Measurements from ENCODE around the gene CAPN5.

The CAPN5 gene

GRCh38 chr11:77083566-77084245, 16.9 kb downstream of the CAPN5 start:
- H3K9me3 Mint-ChIP-seq = peaks cover 17% of the 10 kb centered on the region
- H3K27me3 Mint-ChIP-seq (ENCODE audit: low read depth, poor library complexity) = peaks cover 5% of the 10 kb centered on the region
- H3K27ac Mint-ChIP-seq = no peak overlapping the region
- H3K36me3 Mint-ChIP-seq (ENCODE audit: low read depth) = peaks cover 11% of the 10 kb centered on the region
- peaks cover 37% of the 10 kb centered on the region for H3K4me1 Mint-ChIP-seq
- no peak for TF ChIP-seq CTCF (IDR thresholded peaks at IDR 0.05)
- no peak overlapping the region for H3K4me3 Mint-ChIP-seq
- no peak for DNase-seq

- Mint-ChIP-seq H3K36me3 (ENCODE audit: low read depth) (peaks cover 2% of the 10 kb centered on the region), H3K4me3 (no peak overlapping the region), H3K27ac (no peak overlapping the region), H3K4me1 (peaks cover 37% of the 10 kb centered on the region), H3K27me3 (ENCODE audit: low read depth, poor library complexity) (peaks cover 5% of the 10 kb centered on the region), H3K9me3 (peaks cover 7% of the 10 kb centered on the region)
- TF ChIP-seq CTCF (IDR thresholded peaks at IDR 0.05) = no peak
- no peak for DNase-seq
These were observed 17.9 kb downstream of the CAPN5 start for GRCh38 chr11:77084581-77085191.

GRCh38 chr11:77085652-77086051, 18.9 kb downstream of the CAPN5 start:
- TF ChIP-seq CTCF (IDR thresholded peaks at IDR 0.05) = no peak
- Mint-ChIP-seq H3K4me3 (no peak overlapping the region), H3K27ac (peak overlapping the region; percentile 91), H3K4me1 (peaks cover 37% of the 10 kb centered on the region), H3K27me3 (ENCODE audit: low read depth, poor library complexity) (peaks cover 5% of the 10 kb centered on the region), H3K9me3 (no peaks in the 10 kb centered on the region), H3K36me3 (ENCODE audit: low read depth) (no peaks in the 10 kb centered on the region)
- DNase-seq = no peak

GRCh38 chr11:77086521-77087472, 20.0 kb downstream of the CAPN5 start:
- peaks cover 37% of the 10 kb centered on the region for H3K4me1 Mint-ChIP-seq
- no peak for DNase-seq
- H3K9me3 Mint-ChIP-seq = no peaks in the 10 kb centered on the region
- H3K36me3 Mint-ChIP-seq (ENCODE audit: low read depth) = no peaks in the 10 kb centered on the region
- H3K27ac Mint-ChIP-seq = no peak overlapping the region
- H3K27me3 Mint-ChIP-seq (ENCODE audit: low read depth, poor library complexity) = peaks cover 5% of the 10 kb centered on the region
- no peak for TF ChIP-seq CTCF (IDR thresholded peaks at IDR 0.05)
- no peak overlapping the region for H3K4me3 Mint-ChIP-seq

GRCh38 chr11:77087723-77088225, 21.0 kb downstream of the CAPN5 start:
- TF ChIP-seq CTCF (IDR thresholded peaks at IDR 0.05) = no peak
- H3K4me1 Mint-ChIP-seq = peaks cover 27% of the 10 kb centered on the region
- H3K9me3 Mint-ChIP-seq = no peaks in the 10 kb centered on the region
- no peak for DNase-seq
- H3K27ac Mint-ChIP-seq = no peak overlapping the region
- H3K4me3 Mint-ChIP-seq = no peak overlapping the region
- peaks cover 7% of the 10 kb centered on the region for H3K27me3 Mint-ChIP-seq (ENCODE audit: low read depth, poor library complexity)
- H3K36me3 Mint-ChIP-seq (ENCODE audit: low read depth) = no peaks in the 10 kb centered on the region
